T-helper 2 cell treated with Interferon-gamma antibody and Interleukin-4, amounts not matched to agents 5 μg/mL and 100 μg/mL, for 36 hours (primary cell): Measurements from ENCODE around the gene ALG13.
A peak's percentile ranks its signal among the peaks of the same experiment; 100 is the strongest.
"Not testable (repeated sequence)": the region's sequence is repeated elsewhere in the genome, so short reads cannot be mapped to it uniquely, and the experiment has no call there.

Source experiments
- DNase-seq: peaks from one replicate; pipeline ENCODE4 v3.0.0; 2021; ENCODE audit warnings: low spot score
- H3K27ac Mint-ChIP-seq: one replicate; pipeline ENCODE4 v1.8.0; 2021; ENCODE audit warnings: mild to moderate bottlenecking, mixed read lengths
- H3K27me3 Mint-ChIP-seq: one replicate; pipeline ENCODE4 v1.8.0; 2021; ENCODE audit warnings: low read depth, mixed read lengths
- H3K36me3 Mint-ChIP-seq: one replicate; pipeline ENCODE4 v1.8.0; 2021; ENCODE audit warnings: low read depth, mixed read lengths
- H3K4me1 Mint-ChIP-seq: one replicate; pipeline ENCODE4 v1.8.0; 2021; ENCODE audit warnings: low read depth, mixed read lengths
- H3K4me3 Mint-ChIP-seq: one replicate; pipeline ENCODE4 v1.8.0; 2022; ENCODE audit warnings: mild to moderate bottlenecking, moderate library complexity, mixed read lengths
- H3K9me3 Mint-ChIP-seq: one replicate; pipeline ENCODE4 v1.8.0; 2021; ENCODE audit warnings: mixed read lengths

ALG13 gene

GRCh38 chrX:111680988-111681779 lies at the start of gene ALG13:
ALG13 (plus strand) TSS chrX:111681170; CDS start chrX:111681219, 49 bp downstream.
- peaks cover 27% of the 10 kb centered on the region for H3K36me3 Mint-ChIP-seq
- peak; percentile 80 for DNase-seq
- H3K27me3 Mint-ChIP-seq = no peaks in the 10 kb centered on the region
- H3K9me3 Mint-ChIP-seq = no peaks in the 10 kb centered on the region
- peak within 1 kb of the TSS; percentile 98 for H3K27ac Mint-ChIP-seq
- peaks cover 11% of the 10 kb centered on the region for H3K4me1 Mint-ChIP-seq
- peak within 1 kb of the TSS; percentile 88 for H3K4me3 Mint-ChIP-seq

- Mint-ChIP-seq H3K27ac (no peak overlapping the region), H3K4me1 (no peaks in the 10 kb centered on the region), H3K36me3 (no peaks in the 10 kb centered on the region), H3K27me3 (no peaks in the 10 kb centered on the region), H3K4me3 (no peak overlapping the region), H3K9me3 (no peaks in the 10 kb centered on the region)
- no peak for DNase-seq
Measured at GRCh38 chrX:111634823-111635729, 45.9 kb upstream of the ALG13 start.

- Mint-ChIP-seq H3K4me1 (peaks cover 9% of the 10 kb centered on the region), H3K4me3 (no peak overlapping the region), H3K27ac (no peak overlapping the region), H3K27me3 (peaks cover 2% of the 10 kb centered on the region), H3K9me3 (no peaks in the 10 kb centered on the region), H3K36me3 (no peaks in the 10 kb centered on the region)
- no peak for DNase-seq
Measured at GRCh38 chrX:111641969-111642368, 39.0 kb upstream of the ALG13 start.

GRCh38 chrX:111645165-111645564 lies 35.8 kb upstream of the ALG13 start:
- not testable (repeated sequence) for H3K27me3 Mint-ChIP-seq, H3K27ac Mint-ChIP-seq, H3K9me3 Mint-ChIP-seq, H3K4me3 Mint-ChIP-seq, H3K36me3 Mint-ChIP-seq, H3K4me1 Mint-ChIP-seq
- peak; percentile 26 for DNase-seq

GRCh38 chrX:111645607-111646006 lies 35.4 kb upstream of the ALG13 start:
- no peak overlapping the region for H3K27ac Mint-ChIP-seq
- H3K4me3 Mint-ChIP-seq = peak overlapping the region; percentile 34
- no peaks in the 10 kb centered on the region for H3K9me3 Mint-ChIP-seq
- H3K36me3 Mint-ChIP-seq = no peaks in the 10 kb centered on the region
- DNase-seq = no peak
- peaks cover 2% of the 10 kb centered on the region for H3K27me3 Mint-ChIP-seq
- H3K4me1 Mint-ChIP-seq = peaks cover 9% of the 10 kb centered on the region

GRCh38 chrX:111646515-111646914 lies 34.5 kb upstream of the ALG13 start:
- H3K36me3 Mint-ChIP-seq = no peaks in the 10 kb centered on the region
- H3K4me3 Mint-ChIP-seq = no peak overlapping the region
- H3K4me1 Mint-ChIP-seq = peaks cover 9% of the 10 kb centered on the region
- no peak overlapping the region for H3K27ac Mint-ChIP-seq
- no peaks in the 10 kb centered on the region for H3K9me3 Mint-ChIP-seq
- no peak for DNase-seq
- peaks cover 2% of the 10 kb centered on the region for H3K27me3 Mint-ChIP-seq

- DNase-seq = no peak
- H3K9me3 Mint-ChIP-seq = no peaks in the 10 kb centered on the region
- no peaks in the 10 kb centered on the region for H3K36me3 Mint-ChIP-seq
- peaks cover 9% of the 10 kb centered on the region for H3K4me1 Mint-ChIP-seq
- H3K4me3 Mint-ChIP-seq = no peak overlapping the region
- peaks cover 3% of the 10 kb centered on the region for H3K27me3 Mint-ChIP-seq
- H3K27ac Mint-ChIP-seq = no peak overlapping the region
Measured at GRCh38 chrX:111648802-111649201, 32.2 kb upstream of the ALG13 start.

- H3K27ac Mint-ChIP-seq = no peak overlapping the region
Measured at GRCh38 chrX:111649638-111650037, 31.3 kb upstream of the ALG13 start.

GRCh38 chrX:111650845-111651244 lies 30.1 kb upstream of the ALG13 start:
- peaks cover 1% of the 10 kb centered on the region for H3K4me1 Mint-ChIP-seq
- no peaks in the 10 kb centered on the region for H3K9me3 Mint-ChIP-seq
- peaks cover 3% of the 10 kb centered on the region for H3K27me3 Mint-ChIP-seq
- H3K4me3 Mint-ChIP-seq = no peak overlapping the region
- DNase-seq = no peak
- no peak overlapping the region for H3K27ac Mint-ChIP-seq
- H3K36me3 Mint-ChIP-seq = no peaks in the 10 kb centered on the region

More at GRCh38 chrX:111649638-111650037, 31.3 kb upstream of the ALG13 start:
- peaks cover 3% of the 10 kb centered on the region for H3K27me3 Mint-ChIP-seq
- H3K4me3 Mint-ChIP-seq = no peak overlapping the region
- no peaks in the 10 kb centered on the region for H3K36me3 Mint-ChIP-seq
- H3K9me3 Mint-ChIP-seq = no peaks in the 10 kb centered on the region
- no peak for DNase-seq
- H3K4me1 Mint-ChIP-seq = peaks cover 8% of the 10 kb centered on the region

- no peaks in the 10 kb centered on the region for H3K36me3 Mint-ChIP-seq
- H3K27me3 Mint-ChIP-seq = peaks cover 3% of the 10 kb centered on the region
- H3K4me1 Mint-ChIP-seq = no peaks in the 10 kb centered on the region
- no peaks in the 10 kb centered on the region for H3K9me3 Mint-ChIP-seq
- H3K4me3 Mint-ChIP-seq = no peak overlapping the region
- no peak overlapping the region for H3K27ac Mint-ChIP-seq
- DNase-seq = no peak
Measured at GRCh38 chrX:111652719-111653118, 28.3 kb upstream of the ALG13 start.

- H3K4me1 Mint-ChIP-seq = no peaks in the 10 kb centered on the region
- H3K27ac Mint-ChIP-seq = no peak overlapping the region
- H3K4me3 Mint-ChIP-seq = no peak overlapping the region
- no peaks in the 10 kb centered on the region for H3K9me3 Mint-ChIP-seq
- no peaks in the 10 kb centered on the region for H3K36me3 Mint-ChIP-seq
- no peak for DNase-seq
- peaks cover 3% of the 10 kb centered on the region for H3K27me3 Mint-ChIP-seq
Measured at GRCh38 chrX:111661241-111661640, 19.7 kb upstream of the ALG13 start.

GRCh38 chrX:111662292-111662691 lies 18.7 kb upstream of the ALG13 start:
- H3K4me3 Mint-ChIP-seq = no peak overlapping the region
- no peak overlapping the region for H3K27ac Mint-ChIP-seq
- peaks cover 3% of the 10 kb centered on the region for H3K27me3 Mint-ChIP-seq
- H3K36me3 Mint-ChIP-seq = no peaks in the 10 kb centered on the region
- H3K9me3 Mint-ChIP-seq = no peaks in the 10 kb centered on the region
- no peaks in the 10 kb centered on the region for H3K4me1 Mint-ChIP-seq
- DNase-seq = no peak

- Mint-ChIP-seq H3K4me3 (no peak overlapping the region), H3K4me1 (no peaks in the 10 kb centered on the region), H3K27ac (no peak overlapping the region), H3K27me3 (no peaks in the 10 kb centered on the region), H3K9me3 (no peaks in the 10 kb centered on the region), H3K36me3 (no peaks in the 10 kb centered on the region)
- no peak for DNase-seq
Measured at GRCh38 chrX:111671668-111672067, 9.3 kb upstream of the ALG13 start.

GRCh38 chrX:111687305-111687704 lies 6.3 kb downstream of the ALG13 start:
- no peak overlapping the region for H3K4me3 Mint-ChIP-seq
- DNase-seq = no peak
- H3K9me3 Mint-ChIP-seq = no peaks in the 10 kb centered on the region
- no peak overlapping the region for H3K27ac Mint-ChIP-seq
- no peaks in the 10 kb centered on the region for H3K27me3 Mint-ChIP-seq
- H3K4me1 Mint-ChIP-seq = peaks cover 12% of the 10 kb centered on the region
- peaks cover 51% of the 10 kb centered on the region for H3K36me3 Mint-ChIP-seq
